HL-60 (cell line): ENCODE measurements around the gene TRERF1.
"Not testable (repeated sequence)": the region's sequence is repeated elsewhere in the genome, so short reads cannot be mapped to it uniquely, and the experiment has no call there.

ENCODE experiments used
- DNase-seq, 2 experiments: peaks; one replicate each; pipeline ENCODE4 v3.0.0-alpha.2; 2010 to 2020; ENCODE audit warnings: low read depth in 1 of 2, low spot score in 1 of 2
- H3K27ac ChIP-seq: fragments of 250-450 bp; sonication (Bioruptor Pico); replicated peaks from 2 replicates; pipeline ENCODE4 v1.5.1; 2020; ENCODE audit warnings: mild to moderate bottlenecking, moderate library complexity
- H3K27me3 ChIP-seq: fragments of 250-450 bp; sonication (Bioruptor Pico); 2 replicates; pipeline ENCODE4 v1.5.1; 2021; ENCODE audit warnings: mild to moderate bottlenecking, moderate library complexity; ENCODE audit not compliant: insufficient read depth, poor library complexity, severe bottlenecking
- H3K4me3 ChIP-seq: replicated peaks from 2 replicates; pipeline ENCODE4 v1.5.1; 2011; ENCODE audit warnings: mild to moderate bottlenecking, control low read depth, low read length; ENCODE audit not compliant: insufficient read depth
- CTCF ChIP-seq: IDR thresholded peaks from one replicate; pipeline ENCODE4 v1.5.1; 2011; ENCODE audit warnings: low read length, control low read depth, inconsistent platforms; ENCODE audit not compliant: insufficient read depth
- GABPA ChIP-seq: IDR thresholded peaks from 2 replicates; pipeline ENCODE4 v1.6.1; 2012; ENCODE audit warnings: low read depth
- POLR2AphosphoS5 ChIP-seq: IDR thresholded peaks from 2 replicates; pipeline ENCODE4 v1.6.1; 2012; ENCODE audit warnings: low read depth
- REST ChIP-seq: IDR thresholded peaks from 2 replicates; pipeline ENCODE4 v1.6.1; 2012; ENCODE audit warnings: low read depth; ENCODE audit not compliant: insufficient replicate concordance
- SPI1 ChIP-seq: IDR thresholded peaks from 2 replicates; pipeline ENCODE4 v1.6.1; 2012; ENCODE audit warnings: low read depth, mild to moderate bottlenecking, borderline replicate concordance

TRERF1 gene

DNA sequence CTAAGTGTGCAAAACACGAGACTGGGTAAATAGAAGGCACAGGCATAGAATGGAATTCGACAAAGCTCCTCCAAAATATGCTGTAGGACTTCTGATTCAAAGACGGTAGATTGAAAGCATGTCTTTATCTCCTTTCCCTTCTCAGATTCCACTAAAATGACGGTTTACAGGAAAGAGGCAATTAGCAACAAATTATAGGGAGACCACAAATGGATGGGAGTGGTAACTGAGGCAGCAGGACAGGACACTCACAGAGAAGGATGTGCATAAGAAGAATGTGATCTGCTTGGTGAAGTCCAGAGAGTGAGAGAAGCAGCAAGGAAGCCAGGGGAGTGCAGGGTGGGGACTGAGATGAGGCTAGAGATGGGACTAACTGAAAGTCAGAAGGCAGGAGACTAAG is 120.7 kb downstream of the TRERF1 start:
- no peak for TF ChIP-seq REST
- TF ChIP-seq SPI1: no peak
- TF ChIP-seq POLR2AphosphoS5: no peak
- TF ChIP-seq GABPA: no peak
- no peaks in the 10 kb centered on the region for H3K27me3 ChIP-seq
- peak overlapping the region; percentile 100 for H3K27ac ChIP-seq
- no peak overlapping the region for H3K4me3 ChIP-seq
- no peak for DNase-seq

DNA sequence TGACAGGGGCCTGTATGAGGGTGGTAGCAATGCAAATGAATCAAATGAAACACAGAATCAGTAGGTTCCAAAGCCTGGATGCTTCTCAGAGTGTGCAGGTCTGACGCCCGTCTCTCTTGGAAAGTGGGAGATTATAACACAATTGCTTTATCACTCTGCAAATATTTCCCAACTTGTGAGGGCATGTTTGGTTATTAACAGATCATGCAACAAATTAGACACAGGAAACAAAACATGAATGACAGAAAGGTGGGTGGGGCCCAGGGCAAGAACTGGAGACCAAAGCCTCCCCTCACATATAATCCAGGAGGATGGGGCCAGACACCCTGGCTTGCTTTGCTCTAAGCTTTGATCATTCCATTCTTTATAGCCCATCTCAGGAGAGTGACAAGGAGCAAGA is 125.5 kb downstream of the TRERF1 start:
- Histone ChIP-seq H3K27me3 (no peaks in the 10 kb centered on the region), H3K4me3 (no peak overlapping the region), H3K27ac (no peak overlapping the region)
- no peak for DNase-seq
- no peak for TF ChIP-seq SPI1
- TF ChIP-seq GABPA: no peak
- TF ChIP-seq CTCF: no peak
- no peak for TF ChIP-seq REST
- TF ChIP-seq POLR2AphosphoS5: no peak

- not testable (repeated sequence) for H3K27me3 ChIP-seq, DNase-seq, H3K4me3 ChIP-seq
- H3K27ac ChIP-seq: peak overlapping the region; percentile 20; the same call in 1 of the 2 replicates
These were observed 126.9 kb downstream of the TRERF1 start for GRCh38 chr6:42324656-42325324.

DNA sequence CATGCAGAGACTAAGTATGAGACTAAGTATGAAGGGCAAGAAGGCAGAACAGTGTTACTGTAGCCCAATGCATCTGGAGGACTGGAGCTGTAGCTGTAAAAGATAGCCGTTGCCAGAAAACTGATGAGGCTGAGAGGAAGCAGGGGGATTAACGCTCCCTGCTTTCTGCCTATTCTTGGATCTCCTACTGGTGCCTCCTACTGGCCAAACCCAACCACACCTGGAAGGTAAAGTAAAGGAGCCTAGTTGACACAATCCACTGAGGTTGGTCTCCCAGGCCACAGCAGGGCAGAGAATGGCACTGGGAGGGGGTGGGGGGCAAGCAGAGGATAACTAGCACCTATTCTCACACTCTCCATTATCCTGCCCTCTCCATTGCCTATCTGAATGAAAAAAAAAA is 129.1 kb downstream of the TRERF1 start:
- no peaks in the 10 kb centered on the region for H3K27me3 ChIP-seq
- H3K27ac ChIP-seq: peak overlapping the region; percentile 15
- no peak for DNase-seq
- no peak for TF ChIP-seq REST
- no peak for TF ChIP-seq SPI1
- TF ChIP-seq GABPA: no peak
- no peak for TF ChIP-seq CTCF
- no peak for TF ChIP-seq POLR2AphosphoS5
- no peak overlapping the region for H3K4me3 ChIP-seq
